Heart left ventricle (tissue), 16 donors: ENCODE results near the gene IPO9. TPM values are rescaled to one million over a fixed set of nuclear protein-coding genes. Genes with fewer than 3 reads are reported as not detected.

ENCODE experiments used
- ATAC-seq, 4 donors: fragments of 200-7000 bp; cut with Tn5 transposase; one replicate each; pipeline ENCODE4 v1.9.1; 2020 to 2022; ENCODE audit warnings: moderate library complexity in 4 of 4, mild to moderate bottlenecking in 3 of 4, moderate number of reproducible peaks in 1 of 4
- DNase-seq, 5 donors: peaks; one replicate each; pipeline ENCODE4 v3.0.0-alpha.2; 2020
- H3K27ac ChIP-seq, 12 donors: fragments of 200-600 bp; sonication (generic) in 4 of 12; one replicate each; pipeline versions ENCODE4 v1.5.0 to v1.8.0; 2016 to 2022; ENCODE audit warnings: mild to moderate bottlenecking in 2 of 12
- H3K27me3 ChIP-seq, 9 donors: fragments of 200-600 bp; sonication (generic) in 2 of 9; one replicate each; pipeline versions ENCODE4 v1.5.1 to v1.8.0; 2016 to 2022; ENCODE audit warnings: mild to moderate bottlenecking in 3 of 9
- H3K36me3 ChIP-seq, 9 donors: fragments of 200-600 bp; sonication (generic) in 2 of 9; one replicate each; pipeline versions ENCODE4 v1.5.0 to v1.8.0; 2018 to 2022; ENCODE audit warnings: mild to moderate bottlenecking in 2 of 9
- H3K4me1 ChIP-seq, 12 donors: fragments of 200-600 bp; sonication (generic) in 4 of 12; one replicate each; pipeline versions ENCODE4 v1.5.0 to v1.8.0; 2016 to 2022; ENCODE audit warnings: mild to moderate bottlenecking in 3 of 12
- H3K4me3 ChIP-seq, 12 donors: fragments of 200-600 bp; sonication (generic) in 4 of 12; one replicate each; pipeline versions ENCODE4 v1.5.0 to v1.8.0; 2017 to 2022; ENCODE audit warnings: mild to moderate bottlenecking in 9 of 12, moderate library complexity in 4 of 12
- H3K9me3 ChIP-seq, 12 donors: fragments of 200-600 bp; sonication (generic) in 4 of 12; one replicate each; pipeline versions ENCODE4 v1.5.0 to v1.8.0; 2016 to 2022; ENCODE audit warnings: mild to moderate bottlenecking in 1 of 12
- POLR2A ChIP-seq, 2 donors: fragments of 450-650 bp; IDR thresholded peaks; one replicate each; pipeline ENCODE4 v1.6.1; 2017; ENCODE audit warnings: antibody characterized with exemption in 2 of 2, mild to moderate bottlenecking in 2 of 2, moderate library complexity in 2 of 2
- WGBS, 4 donors: extraction: QIAGEN DNeasy Blood & Tissue Kit in 2 of 4; methylation state at CpG; one replicate each; pipeline versions ENCODE4 v1.1.5 to v1.1.7; 2013 to 2018; 5-methylcytosine and 5-hydroxymethylcytosine counted together
- intact Hi-C, 10 donors: fragments of 100-400 bp; cut with DNase I; formaldehyde crosslinking; loops; one replicate each; pipeline versions ENCODE4 v1.11.1 to v1.14.2; 2022
- polyA plus RNA-seq, 2 donors: library from polyadenylated mRNA; stranded (reverse); fragments of 200-250 nt; gene quantifications; one replicate each; pipeline ENCODE4 v1.2.3, GENCODE V29; 2013
- total RNA-seq, 9 donors: library from RNA; depleted of rRNA in 2 of 9; stranded (reverse); fragments of >200 nt in 2 of 9; fragmentation: NEBNext Ultra II Directional in 3 of 9; extraction: Animal tissue kit (Norgen Biotek cat#: 25700) in 3 of 9; gene quantifications; one replicate each; pipeline versions ENCODE4 v1.1.0 to v1.2.4, GENCODE V29; 2016 to 2023
- TF ChIP-seq, protein P1 (sequence below), 12 donors: fragments of 200-600 bp; sonication (generic) in 4 of 12; IDR thresholded peaks; one replicate each; pipeline versions ENCODE4 v1.5.0 to v1.8.0; 2018 to 2022; ENCODE audit warnings: antibody characterized with exemption in 12 of 12, mild to moderate bottlenecking in 5 of 12
- donor health status: ischemic (EF 13 %, LVEDD 7.1; RV severe dilation, severe dysfunction).
- donor health status: healthy with polysubstance abuse.
- donor health status: DM: no; HTN: yes; CAD: no.
- donor health status: DM: no; HTN: no; CAD: no.
- donor health status: ischemic (EF 25% LVEDD 6.9; RV normal size, moderate dysfunction).
- donor health status: ischemic (EF 25% LVEDD 5.7; RV mildly dilated, moderate dysfunction).
- donor health status: healthy.
- donor health status: DM: yes; HTN: yes; CAD: no.
- donor health status: ischemic (EF 35%, LVEDD 5.7; RV mildly dilated, moderate dysfunction).
- donor health status: nonischemic (EF 11% LVEDD 7.7; RV severe dilation, severe dysfunction).
- donor health status: DM: yes; HTN: yes; CAD: no.
- donor health status: PGD.
- donor health status: ischemic (EF 29% LVEDD 5.4; RV normal size, mild dysfunction).
- donor health status: nonischemic (EF 23%, LVEDD 6.1; RV moderate dilation, normal function).

IPO9 gene
- total and polyA plus RNA-seq, 11 donors = 9.8 to 35.4 (median 22.9) TPM

GRCh38 chr1:201841265-201841912 lies 12.4 kb downstream of the IPO9 start:
- no peaks in the 10 kb centered on the region for H3K9me3 ChIP-seq
- no peak overlapping the region for H3K27ac ChIP-seq
- H3K36me3 ChIP-seq = peaks cover 0 to 11% (median 3%) of the 10 kb centered on the region in 9 donors
- H3K27me3 ChIP-seq = no peaks in the 10 kb centered on the region
- peaks cover 0 to 20% (median 3%) of the 10 kb centered on the region in 12 donors for H3K4me1 ChIP-seq
- no peak overlapping the region for H3K4me3 ChIP-seq
- intact Hi-C loops = no loop called here
- TF ChIP-seq, protein P1, sequence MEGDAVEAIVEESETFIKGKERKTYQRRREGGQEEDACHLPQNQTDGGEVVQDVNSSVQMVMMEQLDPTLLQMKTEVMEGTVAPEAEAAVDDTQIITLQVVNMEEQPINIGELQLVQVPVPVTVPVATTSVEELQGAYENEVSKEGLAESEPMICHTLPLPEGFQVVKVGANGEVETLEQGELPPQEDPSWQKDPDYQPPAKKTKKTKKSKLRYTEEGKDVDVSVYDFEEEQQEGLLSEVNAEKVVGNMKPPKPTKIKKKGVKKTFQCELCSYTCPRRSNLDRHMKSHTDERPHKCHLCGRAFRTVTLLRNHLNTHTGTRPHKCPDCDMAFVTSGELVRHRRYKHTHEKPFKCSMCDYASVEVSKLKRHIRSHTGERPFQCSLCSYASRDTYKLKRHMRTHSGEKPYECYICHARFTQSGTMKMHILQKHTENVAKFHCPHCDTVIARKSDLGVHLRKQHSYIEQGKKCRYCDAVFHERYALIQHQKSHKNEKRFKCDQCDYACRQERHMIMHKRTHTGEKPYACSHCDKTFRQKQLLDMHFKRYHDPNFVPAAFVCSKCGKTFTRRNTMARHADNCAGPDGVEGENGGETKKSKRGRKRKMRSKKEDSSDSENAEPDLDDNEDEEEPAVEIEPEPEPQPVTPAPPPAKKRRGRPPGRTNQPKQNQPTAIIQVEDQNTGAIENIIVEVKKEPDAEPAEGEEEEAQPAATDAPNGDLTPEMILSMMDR (IDR thresholded peaks at IDR 0.05) = no peak
- no peak for TF ChIP-seq POLR2A (IDR thresholded peaks at IDR 0.05)
- no peak for DNase-seq
- ATAC-seq = no peak
- WGBS, 4 donors = 75 to 85% (median 80%) methylated on average over 2 of the region's 2 CpGs

DNA sequence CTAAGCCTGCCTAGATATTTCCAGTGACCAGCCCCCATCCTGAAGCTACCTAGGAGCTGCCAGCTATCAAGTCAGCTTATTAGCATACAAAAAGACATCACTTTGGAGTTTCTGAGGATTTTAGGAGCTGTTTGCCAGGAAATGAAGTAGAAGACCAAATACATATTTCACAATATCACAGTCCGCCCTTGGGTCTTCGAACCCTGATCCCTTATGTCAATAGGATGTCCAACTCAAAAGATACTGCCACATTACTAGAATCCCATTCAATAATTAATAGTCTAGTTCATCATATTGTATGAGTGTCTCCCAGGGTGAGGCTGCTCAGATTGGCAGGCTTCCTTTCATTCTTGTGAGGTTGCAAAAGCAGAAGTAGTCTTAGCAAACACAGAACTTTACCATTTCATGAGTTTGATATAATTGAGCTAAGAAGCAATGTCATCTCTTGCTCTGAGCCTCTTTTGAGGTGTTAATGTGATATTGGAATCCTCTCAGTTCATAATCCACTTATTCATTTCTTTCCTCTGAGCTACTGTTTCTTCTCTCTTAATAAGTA lies 13.6 kb downstream of the IPO9 start:
- WGBS, 4 donors = 93 to 99% (median 96%) methylated on average over 2 of the region's 2 CpGs

GRCh38 chr1:201845331-201846083 lies 16.6 kb downstream of the IPO9 start:
- no peak overlapping the region for H3K27ac ChIP-seq
- H3K4me1 ChIP-seq = peaks cover 0 to 31% (median 17%) of the 10 kb centered on the region in 12 donors
- ATAC-seq (no peak), DNase-seq (no peak)
- peaks cover 0 to 29% (median 23%) of the 10 kb centered on the region in 9 donors for H3K36me3 ChIP-seq
- 44 to 55% (median 50%) methylated on average over 2 of the region's 2 CpGs for WGBS, 4 donors
- intact Hi-C loops = no loop called here
- no peak overlapping the region for H3K4me3 ChIP-seq
- H3K9me3 ChIP-seq = no peaks in the 10 kb centered on the region
- TF ChIP-seq, protein P1 (IDR thresholded peaks at IDR 0.05) = no peak
- TF ChIP-seq POLR2A (IDR thresholded peaks at IDR 0.05) = no peak
- H3K27me3 ChIP-seq = no peaks in the 10 kb centered on the region

More for the DNA sequence above, 13.6 kb downstream of the IPO9 start:
- Histone ChIP-seq H3K9me3 (no peaks in the 10 kb centered on the region), H3K36me3 (peaks cover 0 to 10% (median 1%) of the 10 kb centered on the region in 9 donors), H3K4me1 (peaks cover 0 to 20% (median 5%) of the 10 kb centered on the region in 12 donors), H3K27ac (no peak overlapping the region), H3K27me3 (no peaks in the 10 kb centered on the region), H3K4me3 (no peak overlapping the region)
- intact Hi-C loops = no loop called here
- TF ChIP-seq, protein P1 (IDR thresholded peaks at IDR 0.05) = no peak
- TF ChIP-seq POLR2A (IDR thresholded peaks at IDR 0.05) = no peak
- DNase-seq = no peak
- ATAC-seq = no peak

- H3K4me3 ChIP-seq = no peak overlapping the region
- peaks cover 0 to 38% (median 24%) of the 10 kb centered on the region in 12 donors for H3K4me1 ChIP-seq
- H3K27me3 ChIP-seq = no peaks in the 10 kb centered on the region
- H3K9me3 ChIP-seq = no peaks in the 10 kb centered on the region
- no peak for ATAC-seq
- DNase-seq = no peak
- no peak overlapping the region for H3K27ac ChIP-seq
- H3K36me3 ChIP-seq = peaks cover 0 to 45% (median 37%) of the 10 kb centered on the region in 9 donors
- TF ChIP-seq, protein P1 (IDR thresholded peaks at IDR 0.05) = no peak
- no peak for TF ChIP-seq POLR2A (IDR thresholded peaks at IDR 0.05)
- WGBS, 4 donors = 35 to 54% (median 42%) methylated on average over 1 of the region's 1 CpG
- intact Hi-C loops = no loop called here
These were observed 18.2 kb downstream of the IPO9 start for GRCh38 chr1:201847150-201847549.
